ENCODE results near the gene RLBP1.

DNA sequence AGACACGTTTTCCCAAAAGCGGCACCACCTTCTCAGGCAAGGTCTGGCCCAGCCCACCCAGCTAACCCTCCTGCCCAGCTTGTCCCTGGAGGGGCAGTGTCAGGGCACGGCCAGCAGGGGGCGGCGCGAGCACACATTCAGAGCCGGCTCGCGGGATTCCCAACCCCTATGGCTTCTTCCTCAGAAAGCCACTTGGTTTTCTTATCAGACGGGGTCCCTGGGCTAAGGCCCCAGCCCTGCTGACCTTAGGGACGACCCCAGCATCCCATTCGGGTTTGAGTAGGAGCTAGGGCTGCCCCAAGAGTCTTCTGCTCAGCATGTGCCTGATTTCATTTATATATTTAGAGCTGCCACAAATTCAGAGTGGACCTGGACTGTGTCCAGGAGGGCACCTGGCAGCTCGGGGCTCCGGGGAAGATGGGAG lies 14.5 kb downstream of the RLBP1 start:
- TF ChIP-seq, protein P1, sequence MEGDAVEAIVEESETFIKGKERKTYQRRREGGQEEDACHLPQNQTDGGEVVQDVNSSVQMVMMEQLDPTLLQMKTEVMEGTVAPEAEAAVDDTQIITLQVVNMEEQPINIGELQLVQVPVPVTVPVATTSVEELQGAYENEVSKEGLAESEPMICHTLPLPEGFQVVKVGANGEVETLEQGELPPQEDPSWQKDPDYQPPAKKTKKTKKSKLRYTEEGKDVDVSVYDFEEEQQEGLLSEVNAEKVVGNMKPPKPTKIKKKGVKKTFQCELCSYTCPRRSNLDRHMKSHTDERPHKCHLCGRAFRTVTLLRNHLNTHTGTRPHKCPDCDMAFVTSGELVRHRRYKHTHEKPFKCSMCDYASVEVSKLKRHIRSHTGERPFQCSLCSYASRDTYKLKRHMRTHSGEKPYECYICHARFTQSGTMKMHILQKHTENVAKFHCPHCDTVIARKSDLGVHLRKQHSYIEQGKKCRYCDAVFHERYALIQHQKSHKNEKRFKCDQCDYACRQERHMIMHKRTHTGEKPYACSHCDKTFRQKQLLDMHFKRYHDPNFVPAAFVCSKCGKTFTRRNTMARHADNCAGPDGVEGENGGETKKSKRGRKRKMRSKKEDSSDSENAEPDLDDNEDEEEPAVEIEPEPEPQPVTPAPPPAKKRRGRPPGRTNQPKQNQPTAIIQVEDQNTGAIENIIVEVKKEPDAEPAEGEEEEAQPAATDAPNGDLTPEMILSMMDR (IDR thresholded peaks at IDR 0.05 in 4 of 5, conservative IDR thresholded peaks at IDR 0.05 in 1 of 5) = peak; percentile 89 to 96 (median 94)
- no peak for TF ChIP-seq POLR2A (IDR thresholded peaks at IDR 0.05)

All from gastrocnemius medialis (tissue), 4 donors.